ENCODE results near the gene POU3F4.

GRCh38 chrX:83529950-83530349 lies 21.9 kb downstream of the POU3F4 start:
- TF ChIP-seq SUZ12 (IDR thresholded peaks at IDR 0.05; ENCODE audit: extremely low read depth, insufficient read depth, insufficient read length) (no peak), YY1 (IDR thresholded peaks at IDR 0.05; ENCODE audit: insufficient read depth, insufficient read length) (no peak)

All from NT2/D1 (cell line).